ENCODE data around the gene SEMA3D.

The SEMA3D gene

GRCh38 chr7:85054306-85054705 is 132.6 kb downstream of the SEMA3D start:
- TF ChIP-seq, protein P1, sequence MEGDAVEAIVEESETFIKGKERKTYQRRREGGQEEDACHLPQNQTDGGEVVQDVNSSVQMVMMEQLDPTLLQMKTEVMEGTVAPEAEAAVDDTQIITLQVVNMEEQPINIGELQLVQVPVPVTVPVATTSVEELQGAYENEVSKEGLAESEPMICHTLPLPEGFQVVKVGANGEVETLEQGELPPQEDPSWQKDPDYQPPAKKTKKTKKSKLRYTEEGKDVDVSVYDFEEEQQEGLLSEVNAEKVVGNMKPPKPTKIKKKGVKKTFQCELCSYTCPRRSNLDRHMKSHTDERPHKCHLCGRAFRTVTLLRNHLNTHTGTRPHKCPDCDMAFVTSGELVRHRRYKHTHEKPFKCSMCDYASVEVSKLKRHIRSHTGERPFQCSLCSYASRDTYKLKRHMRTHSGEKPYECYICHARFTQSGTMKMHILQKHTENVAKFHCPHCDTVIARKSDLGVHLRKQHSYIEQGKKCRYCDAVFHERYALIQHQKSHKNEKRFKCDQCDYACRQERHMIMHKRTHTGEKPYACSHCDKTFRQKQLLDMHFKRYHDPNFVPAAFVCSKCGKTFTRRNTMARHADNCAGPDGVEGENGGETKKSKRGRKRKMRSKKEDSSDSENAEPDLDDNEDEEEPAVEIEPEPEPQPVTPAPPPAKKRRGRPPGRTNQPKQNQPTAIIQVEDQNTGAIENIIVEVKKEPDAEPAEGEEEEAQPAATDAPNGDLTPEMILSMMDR (IDR thresholded peaks at IDR 0.05; ENCODE audit: insufficient read depth, missing control alignments): no peak
- DNase-seq (ENCODE audit: insufficient read length, low spot score) (no peak), FAIRE-seq (no peak)

- FAIRE-seq (no peak), DNase-seq (ENCODE audit: insufficient read length, low spot score) (no peak)
- TF ChIP-seq, protein P1 (IDR thresholded peaks at IDR 0.05; ENCODE audit: insufficient read depth, missing control alignments): no peak
Measured at GRCh38 chr7:85052894-85053293, 134.0 kb downstream of the SEMA3D start.

GRCh38 chr7:85052056-85052737 is 134.7 kb downstream of the SEMA3D start:
- no peak for FAIRE-seq
- no peak for DNase-seq (ENCODE audit: insufficient read length, low spot score)
- TF ChIP-seq, protein P1 (IDR thresholded peaks at IDR 0.05; ENCODE audit: insufficient read depth, missing control alignments): no peak

- TF ChIP-seq, protein P1 (IDR thresholded peaks at IDR 0.05; ENCODE audit: insufficient read depth, missing control alignments): no peak
- no peak for FAIRE-seq
- DNase-seq (ENCODE audit: insufficient read length, low spot score): no peak
Measured at GRCh38 chr7:85046534-85046933, 140.3 kb downstream of the SEMA3D start.

GRCh38 chr7:85041605-85042216 is 145.1 kb downstream of the SEMA3D start:
- TF ChIP-seq, protein P1 (IDR thresholded peaks at IDR 0.05; ENCODE audit: insufficient read depth, missing control alignments): peak; percentile 86
- peak; percentile 21 for FAIRE-seq
- no peak for DNase-seq (ENCODE audit: insufficient read length, low spot score)

- FAIRE-seq: no peak
- TF ChIP-seq, protein P1 (IDR thresholded peaks at IDR 0.05; ENCODE audit: insufficient read depth, missing control alignments): no peak
- no peak for DNase-seq (ENCODE audit: insufficient read length, low spot score)
Measured at GRCh38 chr7:85039196-85039923, 147.5 kb downstream of the SEMA3D start.

All from D721Med (cell line).